Measurements from ENCODE around the gene LRCH4.
"Not testable (repeated sequence)": the region's sequence is repeated elsewhere in the genome, so short reads cannot be mapped to it uniquely, and the experiment has no call there.

LRCH4 gene

GRCh38 chr7:100567751-100568175, 18.2 kb downstream of the LRCH4 start:
- H3K27ac ChIP-seq = no peak overlapping the region
- H3K36me3 ChIP-seq (ENCODE audit: control insufficient read depth, insufficient read depth, low read length) = no peaks in the 10 kb centered on the region
- H3K9ac ChIP-seq = no peak overlapping the region
- H3K4me3 ChIP-seq (ENCODE audit: low read depth, low read length) = no peak overlapping the region
- H3K4me2 ChIP-seq (ENCODE audit: low read length) = no peak overlapping the region
- no peak overlapping the region for H2AFZ ChIP-seq
- H3K4me1 ChIP-seq = peaks cover 6% of the 10 kb centered on the region
- H3K27me3 ChIP-seq (ENCODE audit: control insufficient read depth, insufficient read depth, low read length) = no peaks in the 10 kb centered on the region
- H3K79me2 ChIP-seq = no peaks in the 10 kb centered on the region
- H3K9me3 ChIP-seq (ENCODE audit: control insufficient read depth, low read length) = no peaks in the 10 kb centered on the region
- no peak for TF ChIP-seq CTCF (IDR thresholded peaks at IDR 0.05)

GRCh38 chr7:100567031-100567730, 18.7 kb downstream of the LRCH4 start:
- TF ChIP-seq CTCF (IDR thresholded peaks at IDR 0.05) = no peak
- H2AFZ ChIP-seq = no peak overlapping the region
- no peak overlapping the region for H3K4me2 ChIP-seq (ENCODE audit: low read length)
- H3K4me1 ChIP-seq = peaks cover 6% of the 10 kb centered on the region
- no peaks in the 10 kb centered on the region for H3K9me3 ChIP-seq (ENCODE audit: control insufficient read depth, low read length)
- H3K27ac ChIP-seq = no peak overlapping the region
- H3K36me3 ChIP-seq (ENCODE audit: control insufficient read depth, insufficient read depth, low read length) = no peaks in the 10 kb centered on the region
- no peaks in the 10 kb centered on the region for H3K79me2 ChIP-seq
- no peak overlapping the region for H3K4me3 ChIP-seq (ENCODE audit: low read depth, low read length)
- no peak overlapping the region for H3K9ac ChIP-seq
- H3K27me3 ChIP-seq (ENCODE audit: control insufficient read depth, insufficient read depth, low read length) = no peaks in the 10 kb centered on the region

- Histone ChIP-seq H3K79me2 (no peaks in the 10 kb centered on the region), H3K4me3 (ENCODE audit: low read depth, low read length) (no peak overlapping the region), H3K9me3 (ENCODE audit: control insufficient read depth, low read length) (no peaks in the 10 kb centered on the region), H2AFZ (no peak overlapping the region), H3K4me1 (peaks cover 6% of the 10 kb centered on the region), H3K27me3 (ENCODE audit: control insufficient read depth, insufficient read depth, low read length) (no peaks in the 10 kb centered on the region), H3K9ac (no peak overlapping the region), H3K36me3 (ENCODE audit: control insufficient read depth, insufficient read depth, low read length) (no peaks in the 10 kb centered on the region), H3K27ac (no peak overlapping the region), H3K4me2 (ENCODE audit: low read length) (no peak overlapping the region)
- TF ChIP-seq CTCF (IDR thresholded peaks at IDR 0.05) = no peak
Measured at GRCh38 chr7:100566018-100566531, 19.9 kb downstream of the LRCH4 start.

GRCh38 chr7:100565133-100565571, 20.8 kb downstream of the LRCH4 start:
- H3K36me3 ChIP-seq (ENCODE audit: control insufficient read depth, insufficient read depth, low read length) = no peaks in the 10 kb centered on the region
- no peaks in the 10 kb centered on the region for H3K9me3 ChIP-seq (ENCODE audit: control insufficient read depth, low read length)
- no peak overlapping the region for H3K9ac ChIP-seq
- H3K4me2 ChIP-seq (ENCODE audit: low read length) = no peak overlapping the region
- H2AFZ ChIP-seq = no peak overlapping the region
- H3K79me2 ChIP-seq = no peaks in the 10 kb centered on the region
- TF ChIP-seq CTCF (IDR thresholded peaks at IDR 0.05) = no peak
- H3K4me3 ChIP-seq (ENCODE audit: low read depth, low read length) = no peak overlapping the region
- no peak overlapping the region for H3K27ac ChIP-seq
- H3K27me3 ChIP-seq (ENCODE audit: control insufficient read depth, insufficient read depth, low read length) = no peaks in the 10 kb centered on the region
- H3K4me1 ChIP-seq = peaks cover 6% of the 10 kb centered on the region

- not testable (repeated sequence) for H3K36me3 ChIP-seq (ENCODE audit: control insufficient read depth, insufficient read depth, low read length); H2AFZ ChIP-seq; H3K79me2 ChIP-seq; H3K9ac ChIP-seq; H3K27me3 ChIP-seq (ENCODE audit: control insufficient read depth, insufficient read depth, low read length); H3K9me3 ChIP-seq (ENCODE audit: control insufficient read depth, low read length); H3K4me2 ChIP-seq (ENCODE audit: low read length); H3K4me3 ChIP-seq (ENCODE audit: low read depth, low read length); H3K27ac ChIP-seq; H3K4me1 ChIP-seq
Measured at GRCh38 chr7:100564405-100564804, 21.5 kb downstream of the LRCH4 start.
